Iris pigment epithelial cell (primary cell): Measurements from ENCODE around the gene PTP4A2.

Experiments used
- DNase-seq: peaks from one replicate; pipeline ENCODE4 v3.0.0-alpha.2; 2011; ENCODE audit warnings: low read depth

Gene PTP4A2

DNA sequence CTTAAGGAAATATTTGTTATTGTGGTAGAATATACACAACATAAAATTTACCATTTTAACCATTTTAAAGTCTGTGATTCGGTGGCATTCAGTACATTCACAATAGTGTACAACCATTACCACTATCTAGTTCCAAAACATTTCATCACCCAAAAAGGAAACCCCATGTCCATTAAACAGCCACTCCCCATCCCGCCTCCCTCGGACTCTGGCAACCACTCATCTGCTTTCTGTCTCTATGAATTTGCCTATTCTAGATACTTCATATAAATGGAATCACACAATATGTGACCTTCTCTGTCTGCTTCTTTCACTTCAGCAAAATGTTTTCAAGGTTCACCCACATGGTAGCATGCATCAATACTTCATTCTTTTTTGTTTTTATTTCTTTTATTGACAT is 51.3 kb downstream of the PTP4A2 start:
- no peak for DNase-seq

DNA sequence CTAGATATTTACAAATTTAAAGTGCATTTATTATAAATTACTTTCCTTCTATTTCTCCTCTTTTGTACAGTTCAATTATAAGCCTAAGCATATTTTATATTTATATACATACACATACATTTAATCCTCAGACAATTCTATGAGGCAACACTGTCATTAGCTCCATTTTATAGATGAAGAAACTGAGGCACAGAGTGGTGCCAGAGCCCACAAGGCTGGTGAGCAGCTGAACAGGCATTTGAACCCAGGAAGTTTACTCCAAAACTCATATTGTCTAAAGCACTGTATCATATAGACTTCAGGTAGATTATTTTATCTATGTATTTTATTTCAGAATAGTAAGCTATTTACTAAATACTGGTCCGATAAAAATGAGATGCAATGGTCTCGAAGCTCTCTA is 52.3 kb downstream of the PTP4A2 start:
- DNase-seq, result no peak

DNA sequence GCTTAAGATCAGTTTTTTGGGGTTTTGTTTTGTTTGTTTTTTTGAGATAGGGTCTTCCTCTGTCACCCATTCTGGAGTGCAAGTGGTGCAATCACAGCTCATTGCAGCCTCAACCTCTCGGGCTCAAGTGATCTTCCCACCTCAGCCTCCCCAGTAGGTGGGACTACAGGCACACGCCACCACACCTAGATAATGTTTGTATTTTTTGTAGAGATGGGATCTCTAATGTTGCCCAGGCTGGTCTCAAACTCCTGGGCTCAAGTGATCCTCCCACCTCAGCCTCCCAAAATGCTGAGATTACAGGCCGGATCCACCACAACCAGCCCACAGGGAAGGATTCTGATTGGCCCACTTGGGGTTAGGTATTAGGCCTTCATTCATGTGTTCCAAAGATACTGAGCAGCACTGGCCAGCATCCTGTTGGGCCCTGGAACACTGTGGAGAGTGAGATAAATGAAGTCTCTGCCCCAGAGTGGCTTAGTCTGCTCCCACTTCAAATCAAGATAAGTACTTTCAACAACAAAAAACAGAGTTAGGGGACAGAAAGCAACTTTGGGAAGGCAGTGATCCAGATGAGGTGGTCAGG is 54.7 kb downstream of the PTP4A2 start:
- DNase-seq, result no peak

DNA sequence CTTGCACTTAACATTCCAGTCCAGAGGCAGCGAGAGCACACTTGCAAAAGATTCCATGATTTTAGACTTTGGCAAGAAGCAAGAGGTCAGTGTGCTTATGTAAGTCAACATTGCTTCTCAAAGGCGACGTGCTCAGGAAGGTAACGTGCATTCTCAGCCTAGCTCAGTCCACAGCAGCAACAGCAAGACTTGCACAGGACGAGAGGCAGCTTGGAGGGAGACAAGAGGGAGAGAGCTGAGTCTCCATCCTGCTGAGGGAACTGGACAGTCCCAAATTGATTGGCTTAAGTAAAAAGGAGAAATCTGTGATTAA is 56.5 kb downstream of the PTP4A2 start:
- peak; percentile 40 for DNase-seq

DNA sequence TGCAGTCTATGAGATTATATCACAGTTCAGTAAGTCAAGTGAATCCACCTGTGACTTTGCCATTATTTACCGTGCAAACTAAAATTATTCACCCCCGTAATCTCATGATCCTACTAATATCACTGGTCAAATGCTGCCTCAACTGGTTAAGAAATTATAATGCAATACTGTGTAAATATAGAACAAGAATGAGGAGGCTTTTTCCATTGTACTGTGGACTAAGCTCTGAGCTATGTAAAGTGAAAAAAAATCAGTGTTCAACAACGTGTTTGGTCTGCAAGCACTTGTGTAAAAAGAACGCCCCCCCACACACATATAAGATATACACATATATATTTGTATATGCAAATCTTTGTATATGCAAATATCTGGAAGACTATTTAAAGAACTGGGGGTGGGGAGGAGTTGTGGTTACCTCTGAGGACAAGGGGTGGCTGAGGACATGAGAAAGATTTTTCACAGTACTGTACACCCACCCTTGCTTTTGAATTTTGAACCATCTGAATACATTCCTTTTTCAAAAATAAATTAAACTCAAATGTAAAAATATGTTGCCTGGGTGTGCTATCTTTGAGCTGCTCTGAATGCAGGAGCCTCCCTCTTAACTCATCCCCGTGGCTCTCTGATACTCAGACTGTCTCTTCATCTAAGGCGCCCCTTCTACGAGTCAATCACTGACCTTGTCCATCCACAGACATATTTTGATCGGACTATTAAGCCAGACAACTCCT is 57.0 kb downstream of the PTP4A2 start:
- no peak for DNase-seq

DNA sequence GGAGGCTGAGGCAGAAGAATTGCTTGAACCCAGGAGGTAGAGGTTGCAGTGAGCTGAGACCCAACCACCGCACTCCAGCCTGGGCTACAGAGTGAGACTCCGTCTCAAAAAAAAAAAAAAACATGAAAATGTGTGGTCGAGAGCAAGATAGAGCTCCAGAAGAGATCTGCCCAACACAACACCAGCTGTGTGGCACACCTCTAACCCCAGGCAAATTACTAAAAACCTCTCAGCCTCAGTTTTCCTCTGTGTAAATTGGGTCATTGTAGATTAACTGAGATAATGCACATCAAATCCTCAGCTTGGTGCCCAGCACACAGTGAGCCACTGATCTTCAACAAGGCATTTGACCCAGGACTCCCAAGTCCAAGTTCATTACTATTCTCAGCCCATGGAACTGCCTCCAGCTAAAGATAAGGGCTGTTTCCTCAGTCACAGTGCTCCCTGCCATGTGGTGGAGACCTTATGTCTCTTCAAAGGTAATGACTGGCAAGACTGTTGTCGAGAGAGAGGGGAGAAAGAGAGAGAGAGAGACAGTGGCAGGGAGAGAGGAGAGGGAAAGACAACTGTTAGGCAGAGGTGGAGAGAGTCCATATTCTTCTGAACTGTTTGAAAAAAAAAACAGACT is 58.1 kb downstream of the PTP4A2 start:
- no peak for DNase-seq

DNA sequence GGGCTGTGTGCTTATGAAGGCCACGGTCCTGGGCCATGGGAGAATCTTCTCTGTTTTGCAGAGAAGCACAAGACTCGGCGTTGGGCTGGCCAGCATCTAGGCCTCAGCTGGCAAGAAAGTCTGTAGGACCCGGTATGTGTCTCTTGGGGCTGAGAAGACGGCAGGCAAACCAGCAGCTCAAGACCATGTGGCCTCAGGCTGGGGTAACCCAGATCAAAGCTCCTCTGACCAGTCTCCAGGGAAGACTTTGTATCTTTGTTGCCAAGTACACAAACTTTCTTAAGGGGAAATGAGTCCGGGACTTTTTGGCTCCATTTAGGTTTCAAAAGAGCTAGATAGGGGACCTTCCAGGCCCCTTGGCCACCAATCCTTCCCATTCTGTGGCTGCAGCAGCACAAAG is 60.1 kb downstream of the PTP4A2 start:
- no peak for DNase-seq

DNA sequence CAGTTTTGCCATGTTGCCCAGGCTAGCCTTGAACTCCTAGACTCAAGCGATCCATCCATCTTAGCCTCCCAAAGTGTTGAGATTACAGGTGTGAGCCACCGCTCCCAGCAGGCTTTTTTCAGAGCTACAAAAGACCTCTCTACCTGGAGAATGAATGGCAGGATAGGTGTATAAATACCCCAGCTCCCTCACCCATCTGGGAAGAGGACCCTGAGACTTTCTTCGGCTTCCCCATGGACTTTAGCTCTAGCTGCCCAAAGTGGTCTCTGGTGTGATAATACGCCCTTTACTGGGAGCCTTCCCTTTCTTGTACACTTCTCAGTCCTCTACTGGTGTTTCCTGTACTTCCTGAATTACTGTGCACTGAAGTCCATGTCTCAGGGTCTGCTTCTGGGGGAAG is 60.6 kb downstream of the PTP4A2 start:
- DNase-seq, result no peak

DNA sequence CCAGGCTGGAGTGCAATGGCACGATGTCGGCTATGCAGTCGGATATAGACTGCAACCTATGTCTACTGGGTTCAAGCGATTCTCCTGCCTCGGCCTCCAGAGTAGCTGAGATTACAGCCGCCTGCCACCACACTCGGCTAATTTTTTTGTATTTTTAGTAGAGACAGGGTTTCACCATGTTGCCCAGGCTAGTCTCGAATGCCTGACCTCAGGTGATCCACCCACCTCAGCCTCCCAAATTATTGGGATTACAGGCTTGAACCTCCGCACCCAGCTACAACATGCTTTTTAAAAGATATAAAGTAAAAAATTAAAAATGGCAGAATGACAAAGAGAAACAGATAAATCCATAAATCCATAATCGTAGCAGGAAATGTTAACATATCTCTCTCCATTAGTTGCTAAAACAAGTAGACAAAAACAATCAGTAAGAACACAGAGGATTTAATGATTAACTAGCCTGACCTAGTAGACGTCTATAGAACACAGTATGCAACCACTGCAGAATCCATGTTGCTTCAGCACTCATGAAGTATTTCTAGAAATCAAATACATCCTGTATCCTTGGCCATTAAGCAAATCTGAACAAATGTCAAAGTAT is 62.4 kb downstream of the PTP4A2 start:
- no peak for DNase-seq

DNA sequence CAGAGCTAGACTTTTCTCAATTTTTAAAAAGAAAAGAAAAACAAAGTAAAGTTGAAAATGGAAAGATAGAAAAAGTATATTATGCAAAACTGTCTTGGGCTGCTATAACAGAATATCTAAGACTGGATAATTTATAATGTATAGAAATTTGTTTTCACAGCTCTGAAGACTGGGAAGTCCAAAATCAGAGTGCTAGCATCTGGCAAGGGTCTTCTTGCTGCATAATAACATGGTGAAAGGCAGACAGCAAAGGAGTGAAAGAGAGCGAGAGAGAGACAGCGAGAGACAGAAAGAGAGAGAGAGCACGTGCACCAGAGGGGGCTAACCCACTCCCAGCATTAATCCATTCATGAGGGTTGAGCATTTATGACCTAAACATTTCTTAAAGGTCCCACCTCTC is 63.2 kb downstream of the PTP4A2 start:
- DNase-seq, result no peak

DNA sequence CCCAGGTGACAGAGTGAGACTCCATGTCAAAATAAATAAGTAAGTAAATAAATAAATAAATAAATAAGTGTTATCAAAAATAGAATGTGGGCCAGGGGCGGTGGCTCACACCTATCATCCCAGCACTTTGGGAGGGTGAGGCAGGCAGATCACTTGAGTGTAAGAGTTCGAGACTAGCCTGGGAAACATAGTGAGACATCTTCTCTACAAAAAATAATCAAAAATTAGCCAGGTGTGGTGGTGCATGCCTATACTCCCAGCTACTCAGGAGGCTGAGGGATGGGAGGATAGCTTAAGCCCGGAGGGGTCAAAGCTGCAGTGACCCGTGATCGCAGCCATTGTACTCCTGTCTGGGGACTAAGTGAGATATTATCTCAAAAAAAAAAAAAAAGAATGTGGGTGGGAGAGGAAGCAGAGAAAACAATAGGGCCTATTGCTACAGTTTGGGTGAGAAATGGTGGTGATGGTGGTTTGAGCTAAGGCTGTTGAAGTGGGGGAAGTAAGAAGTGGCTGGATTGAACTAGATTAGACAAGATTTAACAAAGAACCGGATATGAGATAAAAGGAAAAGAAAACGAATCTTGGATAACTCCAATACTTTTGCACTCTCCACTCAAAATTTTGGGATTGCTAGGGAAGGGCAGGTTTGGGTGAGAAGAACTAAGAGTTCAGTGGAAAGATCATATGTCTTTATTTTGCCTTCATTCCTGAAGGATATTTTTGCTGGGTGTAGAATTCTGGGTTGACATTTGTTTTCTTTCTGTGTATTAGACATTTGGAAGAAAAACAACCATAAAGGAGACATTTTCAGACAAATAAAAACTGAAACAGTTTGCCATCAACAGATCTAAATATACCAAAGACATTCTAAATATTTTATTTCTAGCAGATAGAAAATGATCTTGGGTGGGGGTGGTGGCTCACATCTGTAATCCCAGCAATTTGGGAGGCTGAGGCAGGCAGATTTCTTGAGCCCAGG is 65.2 kb downstream of the PTP4A2 start:
- no peak for DNase-seq

DNA sequence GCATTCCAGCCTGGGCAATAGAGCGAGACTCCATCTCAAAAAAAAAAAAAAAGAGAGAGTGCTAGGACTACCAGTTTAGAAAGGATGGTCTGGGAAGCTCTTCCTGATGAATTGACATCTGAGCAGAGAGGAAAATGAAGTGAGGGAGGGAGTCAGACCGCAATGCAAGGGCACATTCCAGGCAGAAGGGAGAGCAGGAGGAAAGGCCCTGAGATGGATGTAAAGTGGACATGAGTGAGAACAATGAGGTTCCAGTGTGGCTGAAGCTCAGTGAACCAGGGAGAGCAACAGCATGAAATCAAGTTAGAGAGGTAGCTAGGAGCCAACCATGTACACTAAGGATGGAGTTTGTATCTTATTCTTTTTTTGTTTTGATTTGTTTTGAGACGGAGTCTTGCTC is 66.5 kb downstream of the PTP4A2 start:
- no peak for DNase-seq

DNA sequence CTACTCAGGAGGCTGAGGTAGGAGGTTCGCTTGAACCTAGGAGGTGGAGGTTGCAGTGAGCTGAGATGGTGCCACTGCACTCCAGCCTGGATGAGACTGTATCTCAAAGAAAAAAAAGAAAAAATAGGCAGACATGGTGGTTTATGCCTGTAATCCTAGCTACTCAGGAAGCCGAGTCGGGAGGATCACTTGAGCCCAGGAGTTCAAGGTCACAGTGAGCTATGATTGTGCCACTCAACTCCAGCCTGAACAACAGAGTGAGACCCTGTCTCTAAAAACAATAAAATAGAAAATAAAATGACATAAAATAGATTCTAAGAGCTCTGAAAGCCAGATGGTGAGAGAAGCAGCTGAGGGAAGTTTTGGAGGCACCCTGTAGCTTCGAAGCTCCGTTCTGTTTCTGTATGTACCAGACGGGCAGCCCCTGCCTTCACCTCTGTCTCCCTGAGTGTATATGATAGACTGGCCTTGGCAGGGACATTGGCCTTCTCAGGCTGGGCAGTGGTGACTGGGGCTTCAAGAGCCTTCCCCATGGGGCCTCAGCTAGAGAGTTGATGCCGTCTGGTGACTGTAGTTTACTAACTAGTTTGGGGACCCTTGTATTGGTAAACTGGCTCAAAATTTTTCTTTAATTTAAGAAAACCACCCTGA is 68.0 kb downstream of the PTP4A2 start:
- DNase-seq, result no peak

DNA sequence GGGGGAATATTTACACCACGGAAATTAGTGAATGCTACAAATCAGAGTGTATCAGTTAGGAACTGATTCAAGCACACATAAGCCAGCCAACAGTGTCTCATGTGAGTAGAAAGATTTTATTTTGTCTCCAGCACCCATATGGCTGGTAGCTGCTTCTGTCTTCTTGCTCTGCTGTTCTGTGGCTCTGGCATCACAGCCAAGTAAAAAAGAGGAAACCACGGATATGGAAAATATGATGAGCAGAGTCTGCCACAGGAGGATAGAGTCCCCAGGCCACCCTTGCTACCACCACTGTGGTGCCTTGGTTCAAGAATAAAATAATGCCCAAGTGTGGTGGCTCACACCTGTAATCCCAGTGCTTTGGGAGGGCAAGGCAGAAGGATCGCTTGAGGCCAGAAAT is 68.7 kb downstream of the PTP4A2 start:
- no peak for DNase-seq

DNA sequence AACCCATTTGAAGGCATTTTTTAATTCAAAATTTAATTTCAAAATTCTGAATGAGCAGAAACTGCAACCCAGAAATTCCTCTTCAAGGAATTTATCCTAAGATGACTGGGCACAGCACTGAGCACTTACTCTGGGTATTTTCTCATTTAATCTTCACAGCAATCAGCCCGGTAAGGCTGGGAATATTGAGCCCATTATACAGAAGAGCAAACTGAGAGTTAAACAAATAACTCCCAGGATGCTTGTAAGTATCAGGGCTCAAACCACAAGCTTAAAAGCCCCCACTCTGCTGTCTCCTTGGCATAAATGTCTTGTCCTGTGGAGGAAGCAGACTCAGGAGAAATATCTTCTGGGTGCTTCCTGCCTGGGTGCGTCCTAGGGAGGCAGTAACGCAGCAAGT is 69.3 kb downstream of the PTP4A2 start:
- DNase-seq, result no peak

DNA sequence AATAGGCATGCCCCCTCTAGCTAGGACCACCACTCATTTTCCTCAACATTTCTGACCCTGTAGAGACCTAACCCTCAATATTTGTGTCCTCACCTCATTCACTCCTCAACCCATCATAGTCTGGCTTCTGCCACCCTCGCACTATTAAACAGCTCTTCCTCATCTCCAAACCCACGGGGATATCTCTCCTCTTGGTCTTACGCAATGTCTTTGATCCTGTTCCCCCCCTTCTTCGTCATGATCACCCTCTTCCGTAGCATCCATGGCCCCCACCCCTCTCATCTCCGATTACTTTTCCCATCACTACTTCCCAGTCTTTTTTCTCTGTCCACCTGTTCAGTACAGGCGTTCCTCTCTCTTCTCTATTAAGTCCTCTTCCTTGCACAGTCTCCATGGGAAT is 70.6 kb downstream of the PTP4A2 start:
- no peak for DNase-seq

DNA sequence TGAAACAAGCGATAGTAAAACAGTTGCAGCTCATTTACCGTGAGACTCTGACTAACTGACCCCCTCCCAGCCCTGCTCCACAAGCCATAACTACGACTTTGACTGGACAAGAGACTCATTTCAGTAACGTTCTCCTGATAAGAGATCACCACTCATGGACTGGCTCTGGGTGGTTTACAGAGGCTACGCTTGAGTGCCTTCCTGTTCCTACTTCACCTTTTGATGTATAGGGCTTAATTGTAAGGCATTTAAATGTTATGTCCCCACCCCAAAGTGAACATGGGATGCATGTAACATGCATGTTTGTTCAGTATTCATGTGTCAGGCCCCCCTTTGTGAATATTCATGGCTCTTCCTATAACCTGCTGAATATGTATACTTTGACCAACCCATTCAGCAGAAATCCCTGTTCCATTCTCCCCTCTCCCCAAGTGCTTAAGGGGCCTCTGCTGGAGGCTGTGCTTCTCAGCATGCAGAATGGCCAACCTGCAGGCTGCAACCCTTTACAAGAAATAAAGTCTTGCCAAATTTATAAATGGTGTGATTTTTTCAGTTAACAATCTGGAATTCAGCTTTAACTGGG is 71.6 kb downstream of the PTP4A2 start:
- no peak for DNase-seq

DNA sequence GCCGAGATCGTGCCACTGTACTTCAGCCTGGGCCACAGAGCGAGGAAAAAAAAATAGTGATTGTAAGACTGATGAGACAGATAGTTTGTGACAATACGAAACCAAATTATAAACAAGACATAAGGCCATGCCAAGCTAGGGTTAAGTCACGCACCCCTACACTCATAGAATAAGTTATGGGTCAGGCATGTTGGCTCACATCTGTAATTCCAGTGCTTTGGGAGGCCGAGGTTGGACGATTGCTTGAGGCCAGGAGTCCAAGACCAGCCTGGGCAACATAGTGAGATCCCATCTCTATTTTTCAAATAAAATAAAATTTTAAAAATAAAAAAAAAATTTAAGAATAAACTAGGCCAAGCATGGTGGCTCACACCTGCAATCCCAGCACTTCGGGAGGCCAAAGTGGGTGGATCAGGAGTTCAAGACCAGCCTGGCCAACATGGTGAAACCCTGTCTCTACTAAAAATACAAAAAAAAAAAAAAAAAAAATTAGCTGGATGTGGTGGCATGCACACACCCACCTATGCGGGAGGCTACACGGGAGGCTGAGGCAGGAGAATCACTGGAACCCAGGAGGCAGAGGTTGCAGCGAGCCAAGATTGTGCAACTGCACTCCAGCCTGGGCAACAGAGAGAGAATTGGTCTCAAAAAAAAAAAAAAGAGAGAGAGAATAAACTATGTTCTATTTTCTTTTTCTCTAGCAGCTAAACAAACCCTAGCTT is 72.3 kb downstream of the PTP4A2 start:
- no peak for DNase-seq

DNA sequence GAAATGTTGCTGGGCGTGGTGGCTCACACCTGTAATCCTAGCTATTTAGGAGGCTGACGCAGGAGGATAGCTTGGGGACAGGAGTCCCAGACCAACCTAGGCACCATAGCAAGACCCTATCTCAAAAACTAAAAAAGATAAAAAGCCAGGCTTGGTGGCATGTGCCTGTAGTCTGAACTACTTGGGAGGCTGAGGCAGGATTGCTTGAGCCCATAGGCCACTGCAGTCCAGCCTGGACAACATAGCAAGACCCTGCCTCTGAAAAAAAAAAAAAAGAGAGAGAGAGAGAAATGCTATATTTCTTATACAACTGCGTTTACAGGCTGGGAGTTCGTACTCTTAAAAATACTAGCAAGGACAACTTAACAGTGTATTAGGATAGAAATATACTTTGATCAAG is 76.1 kb downstream of the PTP4A2 start:
- DNase-seq, result no peak

DNA sequence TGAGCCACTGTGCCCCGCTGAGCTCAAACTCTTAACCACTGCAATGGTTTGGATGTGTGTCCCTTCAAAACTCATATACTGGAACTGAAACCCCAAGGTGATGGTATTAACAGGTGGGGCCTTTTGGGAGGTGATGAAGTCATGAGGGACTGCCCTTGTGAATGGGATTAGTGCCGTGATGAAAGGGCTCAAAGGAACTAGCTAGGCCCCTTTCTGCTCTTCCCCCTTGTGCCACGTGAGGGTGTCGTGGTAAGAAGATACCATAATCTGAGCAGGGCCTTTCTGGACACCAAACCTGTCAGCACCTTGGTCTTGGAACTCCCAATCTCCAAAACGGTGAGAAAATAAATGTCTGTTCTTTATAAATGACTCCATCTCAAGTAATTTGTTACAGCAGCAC is 76.8 kb downstream of the PTP4A2 start:
- DNase-seq, result no peak

DNA sequence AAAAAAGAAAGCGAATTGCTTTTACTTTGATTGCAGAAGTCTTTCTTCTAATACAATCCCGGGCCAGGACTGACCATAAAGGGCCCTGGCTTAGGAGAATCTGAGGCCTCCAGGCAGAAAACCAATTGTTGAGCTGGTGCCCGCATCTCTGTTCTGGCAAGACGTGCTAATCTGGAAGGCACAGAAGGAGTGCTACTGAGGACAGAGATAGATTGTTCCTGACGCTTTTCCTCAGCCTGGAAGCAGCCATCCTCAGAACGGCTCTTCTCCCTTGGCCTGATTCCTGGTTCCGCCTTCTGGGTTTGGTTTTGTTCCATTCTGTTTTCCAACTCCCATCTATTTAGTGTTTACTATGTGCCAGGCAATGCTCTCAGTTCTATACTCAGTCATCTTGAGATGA is 77.6 kb downstream of the PTP4A2 start:
- DNase-seq, result no peak
